Activated CD4-positive, alpha-beta memory T cell treated with anti-CD3 and anti-CD28 coated beads, Interleukin-2, amount 10 ng/mL, durations not matched to agents 7 days and 5 days (primary cell): Measurements from ENCODE around the gene METTL25. TPM values are rescaled to one million over a fixed set of nuclear protein-coding genes. Genes with fewer than 3 reads are reported as not detected.

Experiments
- CTCF ChIA-PET: fragments of 350-600 bp; sonication (Branson Sonifier 250); formaldehyde crosslinking; loops from one replicate; lab custom pipeline; 2021; ENCODE audit warnings: antibody characterized with exemption, inconsistent platforms; lab: Charles Lee
- POLR2A ChIA-PET: fragments of 350-600 bp; sonication (Branson Sonifier 250); formaldehyde crosslinking; loops from one replicate; lab custom pipeline; 2021; ENCODE audit warnings: antibody characterized with exemption; lab: Charles Lee
- DNase-seq: peaks from one replicate; pipeline ENCODE4 v3.0.0-alpha.2; 2020
- H3K27ac Mint-ChIP-seq: one replicate; pipeline ENCODE4 v1.8.0; 2021; ENCODE audit warnings: mild to moderate bottlenecking, mixed read lengths
- H3K27me3 Mint-ChIP-seq: one replicate; pipeline ENCODE4 v1.8.0; 2021; ENCODE audit warnings: mixed read lengths
- H3K36me3 Mint-ChIP-seq: one replicate; pipeline ENCODE4 v1.8.0; 2021; ENCODE audit warnings: low read depth, mixed read lengths
- H3K4me1 Mint-ChIP-seq: one replicate; pipeline ENCODE4 v1.8.0; 2021; ENCODE audit warnings: mixed read lengths
- H3K4me3 Mint-ChIP-seq: one replicate; pipeline ENCODE4 v1.8.0; 2021; ENCODE audit warnings: mild to moderate bottlenecking, mixed read lengths
- H3K9me3 Mint-ChIP-seq: one replicate; pipeline ENCODE4 v1.8.0; 2021; ENCODE audit warnings: mixed read lengths
- total RNA-seq, 2 experiments: library from RNA; stranded (reverse); gene quantifications; one replicate each; pipeline ENCODE4 v1.2.3, GENCODE V29; 2021

Gene METTL25
- total RNA-seq, 2 experiments from 2014 or later, result 7.0 to 8.9 TPM

GRCh38 chr12:82524641-82525040, 166.3 kb downstream of the METTL25 start:
- Mint-ChIP-seq H3K9me3 (no peaks in the 10 kb centered on the region), H3K4me1 (no peaks in the 10 kb centered on the region), H3K27ac (no peak overlapping the region), H3K4me3 (no peak overlapping the region), H3K36me3 (no peaks in the 10 kb centered on the region), H3K27me3 (peaks cover 15% of the 10 kb centered on the region)
- ChIA-PET CTCF (no interaction called here), POLR2A (no interaction called here)
- DNase-seq, result no peak

- no peaks in the 10 kb centered on the region for H3K4me1 Mint-ChIP-seq
- H3K27me3 Mint-ChIP-seq, result peaks cover 15% of the 10 kb centered on the region
- no peak for DNase-seq
- H3K27ac Mint-ChIP-seq, result no peak overlapping the region
- POLR2A ChIA-PET, result no interaction called here
- H3K9me3 Mint-ChIP-seq, result no peaks in the 10 kb centered on the region
- no peak overlapping the region for H3K4me3 Mint-ChIP-seq
- no peaks in the 10 kb centered on the region for H3K36me3 Mint-ChIP-seq
- CTCF ChIA-PET, result interaction anchor here (1.1 kb wide), 1 partner anchor 160 kb away, joined by 6 read pairs; no protein-coding TSS in a partner anchor
Measured at GRCh38 chr12:82525616-82526015, 167.3 kb downstream of the METTL25 start.

GRCh38 chr12:82527165-82527780, 168.9 kb downstream of the METTL25 start:
- no peaks in the 10 kb centered on the region for H3K9me3 Mint-ChIP-seq
- no peaks in the 10 kb centered on the region for H3K36me3 Mint-ChIP-seq
- H3K4me3 Mint-ChIP-seq, result no peak overlapping the region
- ChIA-PET CTCF (interaction anchor here (1.1 to 1.4 kb wide), 2 partner anchors 26 to 159 kb away, joined by 3 to 9 read pairs; partner anchors contain the start of gene TMTC2), POLR2A (no interaction called here)
- no peak for DNase-seq
- H3K27me3 Mint-ChIP-seq, result peaks cover 15% of the 10 kb centered on the region
- no peak overlapping the region for H3K27ac Mint-ChIP-seq
- no peaks in the 10 kb centered on the region for H3K4me1 Mint-ChIP-seq

Other genes starting within 250 kb of the METTL25 start
- 10 to 100 TPM; 48.3 to 50.4 TPM for gene CCDC59, start 142 bp upstream of the METTL25 start, total RNA-seq